HEK293T (cell line): ENCODE measurements around the gene NAP1L4.

Experiments
- CTCF ChIA-PET: fragments of 350-600 bp; formaldehyde crosslinking; extraction: SDS; loops from one replicate; lab custom pipeline; 2021; ENCODE audit warnings: antibody characterized with exemption, inconsistent platforms; lab: Yijun Ruan, JAX
- POLR2A ChIA-PET: fragments of 350-600 bp; formaldehyde crosslinking; extraction: SDS; loops from one replicate; lab custom pipeline; 2020; ENCODE audit warnings: antibody characterized with exemption, inconsistent platforms; lab: Yijun Ruan, JAX
- DNase-seq: peaks from one replicate; pipeline ENCODE4 v3.0.0; 2012; ENCODE audit warnings: mixed read lengths; ENCODE audit errors: extremely low spot score
- ARNT ChIP-seq: fragments of 450-650 bp; IDR thresholded peaks from 2 replicates; pipeline ENCODE4 v1.6.1; 2017; ENCODE audit warnings: mild to moderate bottlenecking
- BHLHE40 ChIP-seq: fragments of 450-650 bp; IDR thresholded peaks from 2 replicates; pipeline ENCODE4 v1.6.1; 2016; ENCODE audit warnings: mild to moderate bottlenecking, moderate library complexity, borderline replicate concordance
- CTBP1 ChIP-seq: fragments of 450-650 bp; IDR thresholded peaks from 2 replicates; pipeline ENCODE4 v1.6.1; 2016; ENCODE audit warnings: borderline replicate concordance
- ELF4 ChIP-seq: fragments of 450-650 bp; IDR thresholded peaks from 2 replicates; pipeline ENCODE4 v1.6.1; 2017; ENCODE audit warnings: antibody characterized with exemption
- FOXA1 ChIP-seq: fragments of 450-650 bp; IDR thresholded peaks from 2 replicates; pipeline ENCODE4 v1.6.1; 2016; ENCODE audit warnings: mild to moderate bottlenecking
- FOXK2 ChIP-seq: fragments of 450-650 bp; IDR thresholded peaks from 2 replicates; pipeline ENCODE4 v1.6.1; 2016; ENCODE audit warnings: mild to moderate bottlenecking
- FOXM1 ChIP-seq: fragments of 450-650 bp; IDR thresholded peaks from 2 replicates; pipeline ENCODE4 v1.6.1; 2017; ENCODE audit warnings: mild to moderate bottlenecking, borderline replicate concordance
- HDGF ChIP-seq: fragments of 450-650 bp; IDR thresholded peaks from 2 replicates; pipeline ENCODE4 v1.6.1; 2017; ENCODE audit warnings: antibody characterized with exemption, borderline replicate concordance
- L3MBTL2 ChIP-seq: fragments of 450-650 bp; conservative IDR thresholded peaks from 2 replicates; pipeline ENCODE4 v1.6.1; 2016; ENCODE audit warnings: mild to moderate bottlenecking
- LEF1 ChIP-seq: fragments of 450-650 bp; IDR thresholded peaks from 2 replicates; pipeline ENCODE4 v1.6.1; 2017; ENCODE audit warnings: mild to moderate bottlenecking, borderline replicate concordance
- NFRKB ChIP-seq: fragments of 450-650 bp; IDR thresholded peaks from 2 replicates; pipeline ENCODE4 v1.6.1; 2016; ENCODE audit warnings: mild to moderate bottlenecking, moderate library complexity
- PKNOX1 ChIP-seq: fragments of 450-650 bp; IDR thresholded peaks from 2 replicates; pipeline ENCODE4 v1.6.1; 2016
- SP1 ChIP-seq: fragments of 450-650 bp; IDR thresholded peaks from 2 replicates; pipeline ENCODE4 v1.6.1; 2017
- SUZ12 ChIP-seq: fragments of 450-650 bp; IDR thresholded peaks from 2 replicates; pipeline ENCODE4 v1.6.1; 2016; ENCODE audit warnings: mild to moderate bottlenecking
- TARDBP ChIP-seq: fragments of 450-650 bp; IDR thresholded peaks from 2 replicates; pipeline ENCODE4 v1.6.1; 2016
- ZNF384 ChIP-seq: fragments of 450-650 bp; IDR thresholded peaks from 2 replicates; pipeline ENCODE4 v1.6.1; 2016

The NAP1L4 gene

GRCh38 chr11:2913776-2914175, 78.4 kb downstream of the NAP1L4 start:
- POLR2A ChIA-PET: no interaction called here
- TF ChIP-seq PKNOX1: no peak
- TF ChIP-seq LEF1: no peak
- TF ChIP-seq HDGF: no peak
- TF ChIP-seq L3MBTL2: no peak
- TF ChIP-seq FOXA1: no peak
- TF ChIP-seq ELF4: no peak
- no peak for TF ChIP-seq SP1
- no peak for TF ChIP-seq BHLHE40
- no peak for TF ChIP-seq SUZ12
- no peak for TF ChIP-seq ZNF384
- DNase-seq: no peak
- CTCF ChIA-PET: no interaction called here

GRCh38 chr11:2913019-2913431, 79.1 kb downstream of the NAP1L4 start:
- TF ChIP-seq SUZ12: no peak
- TF ChIP-seq SP1: no peak
- TF ChIP-seq FOXA1: no peak
- no peak for TF ChIP-seq CTBP1
- TF ChIP-seq LEF1: no peak
- TF ChIP-seq FOXM1: no peak
- TF ChIP-seq NFRKB: no peak
- POLR2A ChIA-PET: interaction anchor here (1.0 kb wide), 1 partner anchor 11 kb away, joined by 4 read pairs; a partner anchor contains a TSS
- DNase-seq: no peak
- CTCF ChIA-PET: no interaction called here

GRCh38 chr11:2912498-2912897, 79.6 kb downstream of the NAP1L4 start:
- ChIA-PET CTCF (no interaction called here), POLR2A (interaction anchor here (1.0 kb wide), 1 partner anchor 10 kb away, joined by 4 read pairs; a partner anchor contains a TSS)
- no peak for TF ChIP-seq ARNT
- DNase-seq: no peak

DNA sequence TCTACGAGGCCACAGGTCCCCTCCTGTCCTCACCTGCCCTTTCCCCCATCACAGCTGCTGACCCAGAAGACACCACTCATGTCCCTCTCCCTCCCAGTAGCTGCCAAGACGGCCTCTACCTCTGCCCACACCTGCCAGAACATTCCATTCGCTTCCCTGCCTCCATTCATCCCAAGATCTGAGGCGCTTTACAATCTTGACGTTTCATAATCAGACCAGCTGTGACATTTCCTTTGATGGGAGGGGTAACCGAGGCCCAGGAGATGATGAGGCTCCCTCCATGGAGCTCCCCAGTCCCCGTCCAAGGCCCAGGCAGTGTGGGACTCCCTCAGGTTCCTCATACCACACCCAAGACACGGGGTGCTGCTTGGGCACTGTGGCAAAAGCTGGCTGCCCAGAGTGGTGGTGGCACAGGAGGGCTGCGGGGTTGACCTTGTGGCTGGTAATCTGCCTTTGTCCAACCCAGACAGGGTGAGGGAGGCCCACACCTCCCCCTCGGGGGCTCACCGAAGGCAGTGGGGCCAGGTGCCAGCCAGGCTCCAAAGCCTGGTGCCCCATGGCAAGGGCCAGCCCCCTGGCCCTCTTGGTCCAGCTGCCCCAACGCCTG, 80.2 kb downstream of the NAP1L4 start:
- CTCF ChIA-PET: interaction anchor here (0.6 kb wide), 1 partner anchor 9 kb away, joined by 3 read pairs; no protein-coding TSS in a partner anchor
- POLR2A ChIA-PET: interaction anchor here (1.7 kb wide), 1 partner anchor 18 kb away, joined by 6 read pairs; the partner anchor contains the start of gene PHLDA2
- TF ChIP-seq CTBP1: no peak
- no peak for TF ChIP-seq SP1
- no peak for TF ChIP-seq BHLHE40
- no peak for TF ChIP-seq ELF4
- no peak for TF ChIP-seq LEF1
- no peak for TF ChIP-seq L3MBTL2
- TF ChIP-seq HDGF: no peak
- no peak for TF ChIP-seq PKNOX1
- TF ChIP-seq TARDBP: no peak
- no peak for TF ChIP-seq FOXA1
- TF ChIP-seq ZNF384: no peak
- no peak for TF ChIP-seq ARNT
- no peak for TF ChIP-seq NFRKB
- no peak for TF ChIP-seq FOXM1
- no peak for TF ChIP-seq SUZ12
- no peak for TF ChIP-seq FOXK2
- DNase-seq: no peak

- POLR2A ChIA-PET: interaction anchor here (1.7 kb wide), 1 partner anchor 18 kb away, joined by 6 read pairs; the partner anchor contains the start of gene PHLDA2
- CTCF ChIA-PET: interaction anchor here (0.6 kb wide), 1 partner anchor 8 kb away, joined by 3 read pairs; no protein-coding TSS in a partner anchor
- no peak for DNase-seq
- TF ChIP-seq LEF1 (no peak), FOXK2 (no peak), FOXM1 (no peak), TARDBP (no peak), ZNF384 (no peak), ARNT (no peak)
These were observed 80.9 kb downstream of the NAP1L4 start for GRCh38 chr11:2911088-2911784.

GRCh38 chr11:2910401-2910955, 81.7 kb downstream of the NAP1L4 start:
- ChIA-PET POLR2A (interaction anchor here (1.7 kb wide), 1 partner anchor 19 kb away, joined by 6 read pairs; the partner anchor contains the start of gene PHLDA2), CTCF (no interaction called here)

More at GRCh38 chr11:2910401-2910955, 81.7 kb downstream of the NAP1L4 start:
- no peak for DNase-seq
- no peak for TF ChIP-seq ARNT
- TF ChIP-seq ZNF384: no peak
- no peak for TF ChIP-seq BHLHE40
- TF ChIP-seq L3MBTL2: no peak
- no peak for TF ChIP-seq SUZ12
- no peak for TF ChIP-seq ELF4
- TF ChIP-seq PKNOX1: no peak
- no peak for TF ChIP-seq HDGF
- TF ChIP-seq LEF1: no peak
- no peak for TF ChIP-seq TARDBP
- no peak for TF ChIP-seq NFRKB
- no peak for TF ChIP-seq SP1
